A172 (cell line): ENCODE measurements around the gene MRPL22. TPM values are rescaled to one million over a fixed set of nuclear protein-coding genes. Genes with fewer than 3 reads are reported as not detected.
"Not testable (repeated sequence)": the region's sequence is repeated elsewhere in the genome, so short reads cannot be mapped to it uniquely, and the experiment has no call there.

Experiments used
- DNase-seq: peaks from one replicate; pipeline ENCODE4 v3.0.0-alpha.2; 2015; ENCODE audit warnings: low spot score
- total RNA-seq: library from RNA; depleted of rRNA; stranded (reverse); fragments of >200 nt; shearing (Covaris generic); gene quantifications from 2 replicates; pipeline ENCODE4 v1.2.3, GENCODE V29; 2014; rRNA removed

Gene MRPL22
- total RNA-seq, result 37.9 and 58.5 TPM in 2 replicates

GRCh38 chr5:154940772-154941620 is at the start of gene MRPL22:
TSS of gene MRPL22 (plus strand) at chr5:154941073. CDS start at chr5:154941111, 38 bp downstream.
- DNase-seq, result peak; percentile 95

- DNase-seq, result no peak
These were observed 48.5 kb upstream of the MRPL22 start for GRCh38 chr5:154892369-154892771.

- no peak for DNase-seq
These were observed 47.5 kb upstream of the MRPL22 start for GRCh38 chr5:154893381-154893780.

- no peak for DNase-seq
These were observed 45.0 kb upstream of the MRPL22 start for GRCh38 chr5:154895606-154896561.

- DNase-seq, result no peak
These were observed 44.2 kb upstream of the MRPL22 start for GRCh38 chr5:154896562-154897165.

GRCh38 chr5:154898210-154898609 is 42.7 kb upstream of the MRPL22 start:
- DNase-seq, result no peak

GRCh38 chr5:154899151-154899816 is 41.6 kb upstream of the MRPL22 start:
- DNase-seq, result no peak

GRCh38 chr5:154900066-154900465 is 40.8 kb upstream of the MRPL22 start:
- no peak for DNase-seq

GRCh38 chr5:154901276-154901675 is 39.6 kb upstream of the MRPL22 start:
- no peak for DNase-seq

- DNase-seq, result no peak
These were observed 39.0 kb upstream of the MRPL22 start for GRCh38 chr5:154901913-154902312.

- not testable (repeated sequence) for DNase-seq
These were observed 35.3 kb upstream of the MRPL22 start for GRCh38 chr5:154905601-154906000.

- DNase-seq, result no peak
These were observed 24.0 kb upstream of the MRPL22 start for GRCh38 chr5:154916874-154917273.

- DNase-seq, result no peak
These were observed 23.1 kb upstream of the MRPL22 start for GRCh38 chr5:154917757-154918156.

- peak; percentile 42 for DNase-seq
These were observed 17.1 kb upstream of the MRPL22 start for GRCh38 chr5:154923441-154924430.

GRCh38 chr5:154933537-154933936 is 7.3 kb upstream of the MRPL22 start:
- DNase-seq, result no peak

GRCh38 chr5:154934881-154935280 is 6.0 kb upstream of the MRPL22 start:
- no peak for DNase-seq

GRCh38 chr5:154937186-154937717 is 3.6 kb upstream of the MRPL22 start:
- no peak for DNase-seq

GRCh38 chr5:154937718-154938466 is 3.0 kb upstream of the MRPL22 start, which contains the start of gene GEMIN5:
TSS of gene GEMIN5 (minus strand) at chr5:154938211. CDS start at chr5:154938133, 78 bp downstream.
- peak; percentile 81 for DNase-seq

GRCh38 chr5:154939387-154939786 is 1.5 kb upstream of the MRPL22 start:
- not testable (repeated sequence) for DNase-seq
